Trophoblast cell (in vitro differentiated cells and primary cell): Measurements from ENCODE around the gene RBBP4.
"Not testable (repeated sequence)": the region's sequence is repeated elsewhere in the genome, so short reads cannot be mapped to it uniquely, and the experiment has no call there.

Experiments
- DNase-seq, 2 donors: peaks; one replicate each; pipeline ENCODE4 v3.0.0-alpha.2; 2016
- H2AFZ ChIP-seq: 2 replicates; pipeline ENCODE4 v1.6.1; 2013; ENCODE audit warnings: low read length, moderate library complexity, mild to moderate bottlenecking; ENCODE audit not compliant: insufficient read depth, poor library complexity
- H2AK5ac ChIP-seq: 2 replicates; pipeline ENCODE4 v1.6.1; 2013; ENCODE audit warnings: mild to moderate bottlenecking, low read length
- H2BK120ac ChIP-seq: 2 replicates; pipeline ENCODE4 v1.6.1; 2013; ENCODE audit warnings: low read length, mild to moderate bottlenecking, moderate library complexity; ENCODE audit not compliant: insufficient read depth, poor library complexity
- H2BK12ac ChIP-seq: 2 replicates; pipeline ENCODE4 v1.6.1; 2013; ENCODE audit warnings: mild to moderate bottlenecking, low read length, moderate library complexity
- H2BK5ac ChIP-seq: 2 replicates; pipeline ENCODE4 v1.6.1; 2013; ENCODE audit warnings: low read length, low read depth, moderate library complexity, mild to moderate bottlenecking; ENCODE audit not compliant: poor library complexity
- H3K14ac ChIP-seq: 2 replicates; pipeline ENCODE4 v1.6.1; 2013; ENCODE audit warnings: mild to moderate bottlenecking, low read length
- H3K18ac ChIP-seq: 2 replicates; pipeline ENCODE4 v1.6.1; 2013; ENCODE audit warnings: mild to moderate bottlenecking, low read length
- H3K23ac ChIP-seq: 2 replicates; pipeline ENCODE4 v1.6.1; 2013; ENCODE audit warnings: low read length
- H3K27ac ChIP-seq: 2 replicates; pipeline ENCODE4 v1.5.1; 2013; ENCODE audit warnings: low read depth, mild to moderate bottlenecking, inconsistent platforms, low read length, moderate library complexity
- H3K27me3 ChIP-seq: 2 replicates; pipeline ENCODE4 v1.6.1; 2013; ENCODE audit warnings: inconsistent platforms, mild to moderate bottlenecking, low read length, moderate library complexity; ENCODE audit not compliant: insufficient read depth
- H3K36me3 ChIP-seq, 2 experiments: 1 replicate in 1 of 2; 2 replicates in 1 of 2; pipeline ENCODE4 v1.6.1; 2013; ENCODE audit warnings: low read length in 2 of 2, mild to moderate bottlenecking in 2 of 2, moderate library complexity in 1 of 2; ENCODE audit not compliant: insufficient read depth in 2 of 2, control insufficient read depth in 1 of 2
- H3K4ac ChIP-seq: 2 replicates; pipeline ENCODE4 v1.6.1; 2013; ENCODE audit warnings: low read depth, mild to moderate bottlenecking, low read length, moderate library complexity
- H3K4me1 ChIP-seq, 2 experiments: 1 replicate in 1 of 2; 2 replicates in 1 of 2; pipeline ENCODE4 v1.6.1; 2013; ENCODE audit warnings: low read length in 2 of 2, mild to moderate bottlenecking in 2 of 2, moderate library complexity in 1 of 2; ENCODE audit not compliant: insufficient read depth in 2 of 2, control insufficient read depth in 1 of 2
- H3K4me2 ChIP-seq: 2 replicates; pipeline ENCODE4 v1.6.1; 2013; ENCODE audit warnings: inconsistent platforms, mild to moderate bottlenecking, low read length, moderate library complexity
- H3K4me3 ChIP-seq: 2 replicates; pipeline ENCODE4 v1.5.1; 2013; ENCODE audit warnings: mild to moderate bottlenecking, low read depth, low read length, inconsistent platforms
- H3K79me1 ChIP-seq: one replicate; pipeline ENCODE4 v1.6.1; 2013; ENCODE audit warnings: low read length
- H3K79me2 ChIP-seq: 2 replicates; pipeline ENCODE4 v1.6.1; 2013; ENCODE audit warnings: low read length, mild to moderate bottlenecking; ENCODE audit not compliant: control insufficient read depth, insufficient read depth, poor library complexity
- H3K9ac ChIP-seq: 2 replicates; pipeline ENCODE4 v1.6.1; 2013; ENCODE audit warnings: mild to moderate bottlenecking, low read length
- H3K9me3 ChIP-seq: 2 replicates; pipeline ENCODE4 v1.6.1; 2013; ENCODE audit warnings: low read depth, mild to moderate bottlenecking, control low read depth, inconsistent platforms, low read length; ENCODE audit not compliant: insufficient read depth
- H4K12ac ChIP-seq: 2 replicates; pipeline ENCODE4 v1.6.1; 2013; ENCODE audit warnings: low read depth, mild to moderate bottlenecking, low read length, moderate library complexity
- H4K8ac ChIP-seq: 2 replicates; pipeline ENCODE4 v1.6.1; 2013; ENCODE audit warnings: low read depth, mild to moderate bottlenecking, low read length, moderate library complexity
- H4K91ac ChIP-seq: one replicate; pipeline ENCODE4 v1.6.1; 2013; ENCODE audit warnings: low read depth, mild to moderate bottlenecking, low read length, moderate library complexity
- WGBS: extraction: QIAGEN DNeasy Blood & Tissue Kit; methylation state at CpG from one replicate; pipeline ENCODE4 v1.1.7; 2013; ENCODE audit warnings: missing lambda C conversion rate; ENCODE audit not compliant: insufficient read length, insufficient coverage; ENCODE audit errors: extremely low coverage; 5-methylcytosine and 5-hydroxymethylcytosine counted together

The RBBP4 gene

DNA sequence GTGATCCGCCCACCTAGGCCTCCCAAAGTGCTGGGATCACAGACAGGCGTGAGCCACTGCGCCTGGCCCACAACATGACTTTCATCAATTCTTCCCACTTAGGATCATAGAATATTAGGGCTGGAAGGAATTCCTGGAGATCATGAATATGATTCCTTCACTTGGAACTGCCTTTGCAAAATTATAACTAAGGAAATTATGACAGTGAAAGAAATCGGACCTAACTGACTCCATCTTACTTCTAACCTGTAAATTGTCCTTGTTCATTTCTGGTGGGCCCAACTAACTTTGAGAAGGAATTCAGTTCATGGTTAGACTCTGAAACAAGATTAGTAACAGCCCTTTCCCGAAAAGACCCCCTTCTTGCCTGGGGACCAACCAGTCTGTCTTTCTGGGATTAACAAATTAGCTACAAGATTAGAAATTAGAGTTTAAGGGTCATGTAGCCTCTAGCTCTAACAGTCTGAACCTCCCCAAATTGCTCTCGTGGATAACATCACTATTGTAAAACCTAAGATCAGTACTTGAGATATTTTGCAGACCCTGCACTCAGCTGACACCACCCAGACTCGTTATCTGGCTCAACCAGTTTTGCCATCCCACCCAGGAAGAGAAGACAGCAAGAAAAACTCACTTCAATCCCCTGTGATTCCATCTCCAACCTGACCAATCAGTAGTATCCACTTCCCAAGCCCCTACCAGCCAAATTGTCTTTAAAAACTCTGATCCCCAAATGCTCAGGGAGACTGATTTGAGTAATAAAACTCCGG is 15.3 kb upstream of the RBBP4 start:
- H3K9ac ChIP-seq = no peak overlapping the region
- H3K4ac ChIP-seq = no peak overlapping the region
- peaks cover 8 to 21% of the 10 kb centered on the region in 2 experiments for H3K4me1 ChIP-seq
- H2BK12ac ChIP-seq = peak overlapping the region; percentile 64
- H3K79me2 ChIP-seq = peaks cover 2% of the 10 kb centered on the region
- peak overlapping the region; percentile 53 for H3K4me2 ChIP-seq
- H2AFZ ChIP-seq = no peak overlapping the region
- H4K12ac ChIP-seq = no peak overlapping the region
- peak overlapping the region; percentile 48 for H2AK5ac ChIP-seq
- H3K79me1 ChIP-seq = peaks cover 5% of the 10 kb centered on the region
- no CpG with 5 or more reads among the region's 8 CpGs for WGBS
- no peak for DNase-seq
- peak overlapping the region; percentile 40 for H2BK5ac ChIP-seq
- no peak overlapping the region for H3K23ac ChIP-seq
- H3K27ac ChIP-seq = peak overlapping the region; percentile 76
- peaks cover 4 to 15% of the 10 kb centered on the region in 2 experiments for H3K36me3 ChIP-seq
- H4K8ac ChIP-seq = peak overlapping the region; percentile 62
- no peaks in the 10 kb centered on the region for H3K9me3 ChIP-seq
- H3K18ac ChIP-seq = peak overlapping the region; percentile 5
- no peak overlapping the region for H3K4me3 ChIP-seq
- H3K14ac ChIP-seq = peak overlapping the region; percentile 62
- H4K91ac ChIP-seq = peak overlapping the region; percentile 66
- peak overlapping the region; percentile 46 for H2BK120ac ChIP-seq
- H3K27me3 ChIP-seq = no peaks in the 10 kb centered on the region

DNA sequence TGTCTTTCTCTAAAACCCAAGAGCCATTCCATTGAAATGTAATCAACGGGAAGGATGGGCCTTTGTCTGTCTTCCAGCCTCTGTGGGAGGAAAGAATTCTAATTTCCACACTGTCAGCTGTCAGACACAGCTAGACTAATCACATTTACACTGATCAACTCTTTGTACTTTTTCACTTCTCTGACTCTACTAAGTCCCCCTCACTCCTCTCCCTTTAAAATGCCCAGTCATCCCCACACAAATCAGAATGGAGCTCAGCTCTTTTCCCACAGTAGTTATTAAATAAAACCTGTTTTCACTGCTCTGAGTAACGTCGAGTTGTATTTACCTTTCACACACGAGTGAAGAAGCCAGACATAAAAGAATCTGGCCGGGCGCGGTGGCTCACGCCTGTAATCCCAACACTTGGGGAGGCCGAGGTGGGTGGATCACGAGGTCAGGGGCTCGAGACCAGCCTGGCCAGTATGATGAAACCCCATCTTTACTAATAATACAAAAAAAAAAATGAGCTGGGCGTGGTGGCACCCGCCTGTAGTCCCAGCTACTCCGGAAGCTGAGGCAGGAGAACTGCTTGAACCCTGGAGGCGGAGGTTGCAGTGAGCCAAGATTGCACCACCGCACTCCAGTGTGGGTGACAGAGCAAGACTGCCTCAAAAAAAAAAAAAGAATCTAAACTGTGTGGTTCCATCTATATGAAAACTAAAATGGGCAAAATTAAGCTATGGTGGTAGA is 13.9 kb upstream of the RBBP4 start:
- Histone ChIP-seq H4K12ac (no peak overlapping the region), H3K79me1 (peaks cover 5% of the 10 kb centered on the region), H3K4me2 (peak overlapping the region; percentile 23), H4K91ac (no peak overlapping the region), H3K36me3 (peaks cover 4 to 10% of the 10 kb centered on the region in 2 experiments), H3K4ac (no peak overlapping the region), H3K18ac (no peak overlapping the region), H3K23ac (no peak overlapping the region), H3K9me3 (no peaks in the 10 kb centered on the region), H3K4me1 (peaks cover 8 to 21% of the 10 kb centered on the region in 2 experiments), H4K8ac (no peak overlapping the region), H3K27ac (peak overlapping the region; percentile 76), H2BK5ac (peak overlapping the region; percentile 74), H3K14ac (no peak overlapping the region), H2BK12ac (peak overlapping the region; percentile 27), H3K27me3 (no peaks in the 10 kb centered on the region), H2AFZ (no peak overlapping the region), H2BK120ac (peak overlapping the region; percentile 29), H2AK5ac (no peak overlapping the region), H3K4me3 (no peak overlapping the region), H3K9ac (no peak overlapping the region), H3K79me2 (peaks cover 2% of the 10 kb centered on the region)
- DNase-seq = peak; percentile 63 to 69
- no CpG with 5 or more reads among the region's 16 CpGs for WGBS

DNA sequence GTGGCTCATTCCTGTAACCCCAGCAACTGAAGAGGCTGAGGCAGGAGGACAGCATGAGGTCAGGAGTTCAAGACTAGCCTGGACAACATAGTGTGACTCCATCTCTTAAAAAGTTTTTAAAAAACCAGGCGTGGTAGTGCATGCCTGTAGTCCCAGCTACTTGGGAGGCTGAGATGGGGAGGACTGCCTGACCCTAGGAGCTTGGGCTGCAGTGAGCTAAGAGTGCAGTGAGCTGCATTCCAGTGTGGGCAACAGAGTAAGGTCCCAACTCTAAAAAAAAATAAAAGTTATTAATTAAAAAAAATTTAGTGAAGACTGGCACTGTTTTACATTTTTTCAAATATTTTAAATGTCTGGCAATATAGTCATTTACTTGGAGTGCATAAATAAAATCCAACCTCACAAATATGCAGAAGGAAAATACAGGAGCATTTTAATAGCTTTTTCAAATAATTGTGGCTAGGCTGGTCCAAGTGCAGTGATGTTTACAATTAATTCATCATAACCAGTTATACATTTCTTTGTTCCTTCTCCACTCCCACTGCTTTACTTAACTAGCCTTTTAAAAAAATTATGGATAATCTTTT is 11.4 kb upstream of the RBBP4 start:
- Histone ChIP-seq H2AK5ac (no peak overlapping the region), H3K79me2 (peaks cover 2% of the 10 kb centered on the region), H3K14ac (no peak overlapping the region), H3K4me3 (no peak overlapping the region), H3K4me2 (no peak overlapping the region), H3K36me3 (peaks cover 2 to 5% of the 10 kb centered on the region in 2 experiments), H3K27ac (no peak overlapping the region), H2BK5ac (no peak overlapping the region), H4K91ac (no peak overlapping the region), H2AFZ (no peak overlapping the region), H3K4ac (no peak overlapping the region), H2BK12ac (no peak overlapping the region), H3K79me1 (peaks cover 5% of the 10 kb centered on the region), H3K4me1 (peaks cover 8 to 21% of the 10 kb centered on the region in 2 experiments), H4K12ac (no peak overlapping the region), H2BK120ac (no peak overlapping the region), H4K8ac (no peak overlapping the region), H3K18ac (no peak overlapping the region), H3K9ac (no peak overlapping the region), H3K23ac (no peak overlapping the region), H3K27me3 (no peaks in the 10 kb centered on the region), H3K9me3 (no peaks in the 10 kb centered on the region)
- DNase-seq = no peak
- no CpG with 5 or more reads among the region's 1 CpG for WGBS

DNA sequence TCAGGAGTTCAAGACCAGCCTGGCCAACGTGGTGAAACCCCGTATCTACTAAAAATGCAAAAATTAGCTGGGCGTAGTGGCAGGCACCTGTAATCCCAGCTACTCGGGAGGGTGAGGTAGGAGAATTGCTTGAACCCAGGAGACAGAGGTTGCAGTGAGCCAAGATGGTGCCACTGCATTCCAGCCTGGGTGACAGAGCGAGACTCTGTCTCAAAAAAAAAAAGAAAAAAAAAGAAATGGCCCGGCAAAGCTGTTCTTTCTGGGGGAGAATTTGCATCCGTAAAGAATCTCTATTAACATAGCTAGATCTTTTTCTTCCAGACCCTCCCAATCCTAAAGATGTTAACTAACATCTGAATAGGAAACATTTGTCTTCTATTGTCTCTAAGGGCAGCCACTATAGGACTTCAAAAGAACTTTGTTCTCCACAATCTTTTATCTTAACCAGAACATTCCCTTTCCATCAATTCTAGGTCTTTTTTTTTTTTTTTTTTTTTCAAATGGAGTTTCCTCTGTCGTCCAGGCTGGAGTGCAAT is 8.6 kb upstream of the RBBP4 start:
- not testable (repeated sequence) for H3K4ac ChIP-seq, H3K9ac ChIP-seq, H3K4me2 ChIP-seq, H2BK12ac ChIP-seq, H3K4me1 ChIP-seq, H3K23ac ChIP-seq, H4K12ac ChIP-seq, DNase-seq, H3K4me3 ChIP-seq, H2AFZ ChIP-seq, H2BK5ac ChIP-seq, H4K8ac ChIP-seq, H3K79me2 ChIP-seq, H2BK120ac ChIP-seq, H3K79me1 ChIP-seq, H3K27ac ChIP-seq, H3K9me3 ChIP-seq, H3K14ac ChIP-seq, H3K27me3 ChIP-seq, H4K91ac ChIP-seq, H2AK5ac ChIP-seq, H3K18ac ChIP-seq, H3K36me3 ChIP-seq
- no CpG with 5 or more reads among the region's 8 CpGs for WGBS
